HG02623 (cell line): ENCODE data around the gene CFAP299.
"Not testable (repeated sequence)": the region's sequence is repeated elsewhere in the genome, so short reads cannot be mapped to it uniquely, and the experiment has no call there.

Experiments
- ATAC-seq: cut with Tn5 transposase; IDR thresholded peaks from one replicate; pipeline ENCODE4 v1.9.1; 2021; ENCODE audit warnings: moderate library complexity; ENCODE audit not compliant: unreplicated experiment

The CFAP299 gene

GRCh38 chr4:80324171-80324570, 11.4 kb upstream of the CFAP299 start:
- ATAC-seq, result no peak

DNA sequence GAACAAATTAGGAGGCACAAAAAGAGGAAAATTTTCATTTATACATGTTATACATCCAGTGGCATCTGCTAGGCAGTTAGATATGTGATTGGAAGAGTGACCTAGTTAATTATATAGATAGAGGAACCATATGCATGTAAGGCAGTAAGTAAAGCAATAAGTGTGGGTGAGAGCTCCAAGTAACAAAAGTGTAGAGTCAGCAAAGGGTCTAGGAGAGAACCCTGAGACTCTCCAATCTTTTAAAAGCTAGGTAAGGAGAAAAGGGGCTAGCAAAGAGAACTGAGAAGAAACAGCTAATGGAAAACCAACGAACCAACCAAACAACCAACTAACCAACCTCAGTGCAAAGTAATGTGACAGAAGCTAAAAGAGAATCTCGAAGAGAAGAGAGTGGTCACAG, 3.8 kb upstream of the CFAP299 start:
- ATAC-seq, result no peak

DNA sequence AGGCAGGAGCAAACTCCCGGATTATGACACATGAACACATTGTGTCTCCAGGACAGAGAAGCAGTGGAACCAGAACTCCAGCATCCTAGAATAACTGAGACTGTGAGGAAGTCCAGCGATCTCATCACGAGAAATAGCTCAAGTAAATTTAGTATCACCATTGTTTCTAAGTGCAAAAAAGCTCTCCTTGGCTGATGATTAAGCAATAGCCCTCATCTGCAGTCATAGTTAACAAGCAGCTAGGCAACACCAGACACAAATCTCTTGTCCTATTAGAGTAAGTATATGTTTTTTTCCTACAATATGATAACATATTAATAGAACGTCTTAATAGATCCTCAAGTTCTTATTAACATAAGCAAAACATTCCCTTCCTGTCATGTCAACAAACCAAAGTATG, 2.4 kb upstream of the CFAP299 start:
- ATAC-seq, result no peak

GRCh38 chr4:80334568-80334967, 962 bp upstream of the CFAP299 start:
- no peak for ATAC-seq

GRCh38 chr4:80335226-80335553, 340 bp upstream of the CFAP299 start:
- no peak for ATAC-seq

- no peak for ATAC-seq
Measured at GRCh38 chr4:80336582-80336981, 1.1 kb downstream of the CFAP299 start.

- no peak for ATAC-seq
Measured at GRCh38 chr4:80340036-80340435, 4.5 kb downstream of the CFAP299 start.

DNA sequence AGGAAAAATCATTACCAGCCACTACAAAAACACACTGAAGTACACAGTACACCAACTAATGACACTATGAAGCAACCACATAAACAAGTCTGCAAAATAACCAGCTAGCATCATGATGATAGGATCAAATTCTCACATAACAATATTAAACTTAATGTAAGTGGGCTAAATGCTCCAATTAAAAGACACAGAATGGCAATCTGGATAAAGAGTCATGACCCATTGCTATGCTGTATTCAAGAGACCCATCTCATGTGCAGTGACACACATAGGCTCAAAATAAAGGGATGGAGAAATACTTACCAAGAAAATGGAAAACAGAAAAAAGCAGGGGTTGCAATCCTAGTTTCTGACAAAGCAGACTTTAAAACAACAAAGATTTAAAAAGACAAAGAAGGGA, 7.2 kb downstream of the CFAP299 start:
- not testable (repeated sequence) for ATAC-seq

GRCh38 chr4:80343887-80344286, 8.4 kb downstream of the CFAP299 start:
- no peak for ATAC-seq

DNA sequence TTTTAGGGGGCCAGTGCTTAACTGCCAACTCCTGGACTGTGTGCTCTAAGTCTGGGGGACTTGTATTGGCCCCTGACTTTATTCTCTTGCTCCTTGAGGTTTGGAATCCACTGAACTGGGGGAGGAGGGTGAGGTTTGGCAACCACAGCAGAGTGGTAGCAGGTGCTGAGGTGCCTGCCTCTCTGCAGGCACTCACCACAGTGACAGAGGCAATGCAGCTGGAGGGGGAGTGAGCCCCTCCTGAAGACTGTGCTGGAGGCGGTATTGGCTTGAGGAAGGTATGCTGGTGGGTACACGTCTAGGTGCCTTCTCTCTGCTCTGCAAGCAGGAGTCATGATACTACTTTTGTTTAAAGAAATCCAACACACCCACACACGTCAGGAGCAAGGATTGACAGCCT, 24.6 kb downstream of the CFAP299 start:
- no peak for ATAC-seq

GRCh38 chr4:80360900-80361299, 25.4 kb downstream of the CFAP299 start:
- no peak for ATAC-seq

GRCh38 chr4:80361329-80361900, 25.9 kb downstream of the CFAP299 start:
- peak; percentile 46 for ATAC-seq

GRCh38 chr4:80362578-80363181, 27.1 kb downstream of the CFAP299 start:
- no peak for ATAC-seq

DNA sequence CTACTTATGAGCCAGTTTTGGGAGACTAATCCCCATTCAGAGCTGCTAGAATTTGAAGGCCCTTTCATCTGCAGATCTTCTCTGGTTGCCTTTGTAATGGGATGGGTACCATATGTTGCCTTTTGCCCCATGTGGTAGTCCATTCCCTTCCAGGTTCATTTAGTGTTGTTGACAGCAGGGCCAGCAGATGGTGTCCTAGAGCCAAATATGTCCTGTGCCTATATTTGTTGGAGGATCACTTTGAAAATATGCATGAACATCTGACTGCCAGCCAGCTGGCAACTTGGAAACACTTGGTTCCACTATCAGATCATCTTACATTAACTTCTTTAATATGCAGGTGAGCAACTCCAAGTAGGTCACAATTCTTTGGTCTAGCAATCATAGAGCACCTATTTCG, 30.4 kb downstream of the CFAP299 start:
- ATAC-seq, result peak; percentile 76

DNA sequence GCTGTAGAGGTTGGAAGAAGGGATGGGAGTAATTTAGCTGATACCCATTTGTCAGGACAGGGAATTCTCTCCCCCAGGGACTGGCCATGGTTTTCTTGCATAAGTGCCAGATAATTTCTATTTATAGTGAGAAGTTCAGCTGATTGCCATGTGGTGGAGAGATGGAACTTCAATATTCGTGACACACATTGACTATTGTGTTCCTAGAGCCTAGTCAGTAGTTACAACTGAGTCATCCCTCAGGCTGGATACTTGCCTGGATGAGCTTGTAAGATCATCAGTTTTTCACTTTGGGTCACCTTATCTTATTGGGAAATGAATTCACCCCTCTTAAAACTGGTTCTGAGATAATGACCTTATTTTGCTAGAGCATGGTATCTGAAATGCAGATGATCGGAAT, 32.2 kb downstream of the CFAP299 start:
- no peak for ATAC-seq

- no peak for ATAC-seq
Measured at GRCh38 chr4:80370635-80371034, 35.1 kb downstream of the CFAP299 start.

DNA sequence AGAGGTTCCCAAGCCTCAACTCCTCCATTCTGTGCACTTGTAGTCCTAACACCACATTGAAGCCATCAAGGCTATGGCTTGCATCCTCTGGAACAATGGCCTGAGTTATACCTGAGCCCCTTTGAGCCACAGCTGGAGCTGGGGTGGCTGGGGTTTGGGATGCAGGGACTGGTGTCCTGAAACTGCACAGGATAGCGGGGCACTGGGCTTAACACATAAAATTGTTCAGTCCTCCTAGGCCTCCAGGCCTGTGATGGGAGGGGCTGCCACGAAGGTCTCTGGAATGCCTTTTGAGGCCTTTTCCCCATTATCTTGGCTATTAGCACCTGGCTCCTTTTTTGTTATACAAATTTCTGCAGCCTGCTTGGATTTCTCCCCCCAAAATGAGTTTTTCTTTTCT, 35.5 kb downstream of the CFAP299 start:
- ATAC-seq, result no peak

GRCh38 chr4:80374180-80374579, 38.6 kb downstream of the CFAP299 start:
- ATAC-seq, result no peak

- no peak for ATAC-seq
Measured at GRCh38 chr4:80382090-80382832, 46.7 kb downstream of the CFAP299 start.

DNA sequence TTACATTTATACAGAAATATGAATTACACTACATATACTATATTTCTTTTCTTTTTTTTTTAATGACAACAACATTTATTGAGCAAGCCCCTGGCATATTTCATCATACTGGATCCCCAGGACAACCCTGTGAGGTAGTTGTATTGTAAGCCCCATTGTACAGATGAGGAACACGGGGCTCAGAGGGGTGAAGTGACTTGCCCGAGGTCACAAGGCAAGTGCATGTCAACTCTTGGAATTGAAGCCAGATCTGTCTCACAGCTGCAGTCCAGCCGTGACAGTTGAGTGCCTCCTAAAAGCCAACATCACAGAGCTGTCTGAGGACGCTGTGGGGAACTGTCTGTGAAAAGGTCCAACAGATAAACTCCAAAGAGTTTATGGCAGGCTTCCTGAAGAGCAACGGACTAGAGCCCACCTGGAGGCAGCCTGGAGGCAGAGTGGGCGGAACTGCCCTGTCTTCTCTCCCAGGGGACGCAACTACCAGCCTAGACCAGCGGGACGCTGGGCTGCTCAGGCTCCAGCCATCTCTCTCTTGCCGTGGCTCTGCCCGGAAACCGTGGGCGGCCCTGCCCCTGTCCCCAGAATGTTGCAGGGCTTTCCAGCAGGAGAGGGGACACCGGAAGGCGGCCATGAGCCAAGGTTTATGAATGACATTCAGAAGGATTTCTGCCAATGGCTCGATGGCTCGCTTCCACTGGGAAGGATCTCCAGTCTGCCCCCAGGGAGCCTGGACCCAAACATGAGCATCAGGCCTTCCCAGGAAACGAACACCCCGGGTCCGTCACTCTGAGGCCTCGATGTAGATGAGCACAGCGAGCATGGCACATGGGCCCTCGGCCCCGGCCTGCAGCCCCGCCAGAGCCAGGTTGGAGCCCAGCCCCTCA, 50.1 kb downstream of the CFAP299 start:
- no peak for ATAC-seq

DNA sequence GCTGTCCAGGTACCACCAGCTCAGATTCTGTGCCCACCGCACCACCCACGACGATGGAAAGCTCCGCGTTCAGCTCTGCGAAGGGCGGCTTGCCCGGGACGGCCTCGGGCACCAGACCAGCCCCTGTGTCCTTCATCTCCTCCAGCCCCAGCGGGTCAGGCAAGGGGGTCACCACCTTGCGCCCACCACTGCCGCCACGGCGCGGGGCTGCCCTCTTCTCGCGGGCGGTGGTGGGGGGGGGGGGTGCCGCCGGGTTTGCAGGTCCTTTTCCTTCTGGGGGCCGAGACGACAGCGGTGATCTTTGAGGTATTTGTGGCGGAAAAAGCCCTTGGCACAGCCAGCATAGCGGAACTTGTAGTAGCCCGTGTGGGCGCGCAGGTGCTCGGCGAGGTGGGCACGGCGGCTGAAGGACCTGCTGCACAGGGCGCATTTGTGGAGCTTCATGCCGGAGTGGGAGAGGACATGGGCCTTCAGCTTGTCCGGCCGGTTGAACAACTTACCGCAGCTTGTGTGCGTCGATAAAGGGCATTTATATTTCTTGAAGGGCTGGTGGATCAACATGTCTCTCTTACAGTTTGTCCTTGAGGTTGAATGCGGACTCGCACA, 50.9 kb downstream of the CFAP299 start:
- ATAC-seq, result no peak
